Ascending aorta (tissue), 2 donors: ENCODE results near the gene LIMD2. TPM values are rescaled to one million over a fixed set of nuclear protein-coding genes. Genes with fewer than 3 reads are reported as not detected.

Experiments used
- DNase-seq, 2 donors: peaks; one replicate each; pipeline ENCODE4 v3.0.0-alpha.2; 2019; ENCODE audit warnings: low spot score in 2 of 2
- H3K27ac ChIP-seq, 2 donors: fragments of 200-600 bp; sonication (generic); one replicate each; pipeline ENCODE4 v1.5.1; 2016 to 2017; ENCODE audit warnings: mild to moderate bottlenecking in 1 of 2
- H3K27me3 ChIP-seq: fragments of 200-600 bp; sonication (generic); one replicate; pipeline ENCODE4 v1.5.1; 2017
- H3K36me3 ChIP-seq, 2 donors: fragments of 200-600 bp; sonication (generic); one replicate each; pipeline ENCODE4 v1.5.1; 2016
- H3K4me1 ChIP-seq, 2 donors: fragments of 200-600 bp; sonication (generic); one replicate each; pipeline ENCODE4 v1.5.1; 2016 to 2017; ENCODE audit warnings: mild to moderate bottlenecking in 1 of 2
- H3K4me3 ChIP-seq, 2 donors: fragments of 200-600 bp; sonication (generic); one replicate each; pipeline ENCODE4 v1.5.1; 2016 to 2017; ENCODE audit warnings: mild to moderate bottlenecking in 1 of 2
- H3K9me3 ChIP-seq, 2 donors: fragments of 200-600 bp; sonication (generic); one replicate each; pipeline ENCODE4 v1.5.1; 2016
- intact Hi-C: fragments of 100-400 bp; cut with DNase I; formaldehyde crosslinking; loops from one replicate; pipeline ENCODE4 v1.15.1; 2023
- total RNA-seq: library from RNA; depleted of rRNA; stranded (reverse); fragments of >200 nt; gene quantifications from one replicate; pipeline ENCODE4 v1.1.0, GENCODE V29; 2016
- TF ChIP-seq, protein P1 (sequence below), 3 experiments: fragments of 200-600 bp in 2 of 3; fragments of 450-650 bp in 1 of 3; sonication (generic) in 2 of 3; IDR thresholded peaks; one replicate each; pipeline ENCODE4 v1.5.1; 2016 to 2019; ENCODE audit warnings: antibody characterized with exemption in 3 of 3, mild to moderate bottlenecking in 1 of 3, moderate library complexity in 1 of 3

Gene LIMD2
- total RNA-seq, 1 donor from 2014 or later: 27.0 TPM

DNA sequence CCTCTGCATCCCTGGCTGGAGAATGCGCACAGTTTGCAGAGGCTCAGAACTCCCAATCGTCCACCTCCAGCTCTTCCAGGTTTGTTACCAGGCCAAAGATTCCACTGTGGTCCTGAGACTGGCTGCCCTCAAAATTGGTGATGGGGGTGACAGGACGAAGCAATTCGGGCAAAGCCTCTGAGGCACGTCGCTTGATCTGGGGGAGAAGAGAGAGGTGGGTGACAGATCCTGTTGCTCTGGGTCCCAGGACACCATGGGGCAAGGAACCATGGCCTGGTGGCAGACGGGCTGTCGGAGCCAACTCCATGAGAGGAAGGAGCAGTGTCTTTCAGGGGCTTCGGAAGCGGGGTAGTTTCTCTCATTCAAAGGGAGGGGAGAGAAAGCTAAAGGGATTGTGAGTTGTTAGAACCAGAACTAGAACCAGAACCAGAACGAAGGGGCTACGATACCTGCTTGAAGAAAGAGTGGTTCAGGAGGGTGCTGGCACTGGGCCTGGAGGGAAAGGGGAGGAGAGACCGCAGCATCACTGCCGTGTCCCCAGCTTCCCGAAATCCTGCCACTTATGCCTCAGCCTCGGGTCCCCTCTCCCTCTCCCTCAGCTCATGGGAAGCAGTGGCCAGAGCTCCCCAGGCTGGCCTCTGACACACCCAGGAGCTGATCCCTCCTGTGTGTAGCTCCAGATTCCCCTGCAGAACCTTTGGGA is 3.8 kb upstream of the LIMD2 start:
- H3K4me3 ChIP-seq: no peak overlapping the region
- H3K9me3 ChIP-seq: no peaks in the 10 kb centered on the region
- peaks cover 19 to 53% of the 10 kb centered on the region in 2 donors for H3K36me3 ChIP-seq
- DNase-seq: peak in 1 of 2 donors; percentile 60
- TF ChIP-seq, protein P1, sequence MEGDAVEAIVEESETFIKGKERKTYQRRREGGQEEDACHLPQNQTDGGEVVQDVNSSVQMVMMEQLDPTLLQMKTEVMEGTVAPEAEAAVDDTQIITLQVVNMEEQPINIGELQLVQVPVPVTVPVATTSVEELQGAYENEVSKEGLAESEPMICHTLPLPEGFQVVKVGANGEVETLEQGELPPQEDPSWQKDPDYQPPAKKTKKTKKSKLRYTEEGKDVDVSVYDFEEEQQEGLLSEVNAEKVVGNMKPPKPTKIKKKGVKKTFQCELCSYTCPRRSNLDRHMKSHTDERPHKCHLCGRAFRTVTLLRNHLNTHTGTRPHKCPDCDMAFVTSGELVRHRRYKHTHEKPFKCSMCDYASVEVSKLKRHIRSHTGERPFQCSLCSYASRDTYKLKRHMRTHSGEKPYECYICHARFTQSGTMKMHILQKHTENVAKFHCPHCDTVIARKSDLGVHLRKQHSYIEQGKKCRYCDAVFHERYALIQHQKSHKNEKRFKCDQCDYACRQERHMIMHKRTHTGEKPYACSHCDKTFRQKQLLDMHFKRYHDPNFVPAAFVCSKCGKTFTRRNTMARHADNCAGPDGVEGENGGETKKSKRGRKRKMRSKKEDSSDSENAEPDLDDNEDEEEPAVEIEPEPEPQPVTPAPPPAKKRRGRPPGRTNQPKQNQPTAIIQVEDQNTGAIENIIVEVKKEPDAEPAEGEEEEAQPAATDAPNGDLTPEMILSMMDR (IDR thresholded peaks at IDR 0.05): no peak
- intact Hi-C loops: no loop called here
- no peak overlapping the region for H3K27ac ChIP-seq
- H3K4me1 ChIP-seq: peaks cover 6 to 9% of the 10 kb centered on the region in 2 donors
- no peaks in the 10 kb centered on the region for H3K27me3 ChIP-seq

DNA sequence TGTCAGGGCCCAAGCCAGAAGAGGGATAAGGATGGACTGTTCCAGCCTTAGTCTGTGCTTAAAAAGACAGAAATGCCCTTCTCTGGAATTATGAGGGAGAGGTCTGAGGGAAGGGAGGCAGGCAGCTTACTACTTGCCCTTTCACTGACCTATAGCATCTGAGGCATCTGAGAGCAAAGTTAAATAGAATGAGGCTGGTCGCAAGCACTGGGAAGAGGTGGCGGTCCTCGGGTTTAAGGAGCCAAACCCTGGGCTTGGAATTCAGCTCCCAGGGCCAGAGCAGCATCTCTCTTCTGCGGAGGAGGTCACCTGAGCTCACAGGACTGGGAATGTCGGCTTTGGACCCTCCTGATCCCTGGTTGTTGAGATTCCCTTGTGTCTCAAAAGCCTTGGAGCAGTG is 3.1 kb upstream of the LIMD2 start:
- peak in 1 of 2 donors; percentile 43 for DNase-seq
- no peaks in the 10 kb centered on the region for H3K27me3 ChIP-seq
- H3K9me3 ChIP-seq: no peaks in the 10 kb centered on the region
- no peak overlapping the region for H3K4me3 ChIP-seq
- TF ChIP-seq, protein P1 (IDR thresholded peaks at IDR 0.05): no peak
- no peak overlapping the region for H3K27ac ChIP-seq
- intact Hi-C loops: no loop called here
- peaks cover 6 to 9% of the 10 kb centered on the region in 2 donors for H3K4me1 ChIP-seq
- peaks cover 12 to 48% of the 10 kb centered on the region in 2 donors for H3K36me3 ChIP-seq

DNA sequence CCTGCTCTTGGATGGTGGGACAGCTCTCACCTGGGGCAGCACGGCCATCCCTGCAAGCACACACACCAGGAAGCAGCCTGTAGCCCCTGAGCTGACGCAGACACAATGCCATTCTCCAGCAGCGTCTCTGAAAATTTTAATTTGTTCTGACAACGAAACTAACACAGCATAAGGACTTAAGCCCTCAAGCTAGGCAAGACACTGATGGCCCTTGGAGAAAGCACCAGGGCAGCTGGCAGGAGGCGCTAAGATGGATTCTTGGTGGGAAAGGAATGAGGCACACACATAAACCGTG is 2.7 kb upstream of the LIMD2 start:
- Histone ChIP-seq H3K36me3 (peaks cover 10 to 48% of the 10 kb centered on the region in 2 donors), H3K9me3 (no peaks in the 10 kb centered on the region), H3K4me1 (peaks cover 6 to 9% of the 10 kb centered on the region in 2 donors), H3K27me3 (no peaks in the 10 kb centered on the region), H3K4me3 (no peak overlapping the region), H3K27ac (no peak overlapping the region)
- TF ChIP-seq, protein P1 (IDR thresholded peaks at IDR 0.05): no peak
- peak in 1 of 2 donors; percentile 31 for DNase-seq
- intact Hi-C loops: no loop called here

DNA sequence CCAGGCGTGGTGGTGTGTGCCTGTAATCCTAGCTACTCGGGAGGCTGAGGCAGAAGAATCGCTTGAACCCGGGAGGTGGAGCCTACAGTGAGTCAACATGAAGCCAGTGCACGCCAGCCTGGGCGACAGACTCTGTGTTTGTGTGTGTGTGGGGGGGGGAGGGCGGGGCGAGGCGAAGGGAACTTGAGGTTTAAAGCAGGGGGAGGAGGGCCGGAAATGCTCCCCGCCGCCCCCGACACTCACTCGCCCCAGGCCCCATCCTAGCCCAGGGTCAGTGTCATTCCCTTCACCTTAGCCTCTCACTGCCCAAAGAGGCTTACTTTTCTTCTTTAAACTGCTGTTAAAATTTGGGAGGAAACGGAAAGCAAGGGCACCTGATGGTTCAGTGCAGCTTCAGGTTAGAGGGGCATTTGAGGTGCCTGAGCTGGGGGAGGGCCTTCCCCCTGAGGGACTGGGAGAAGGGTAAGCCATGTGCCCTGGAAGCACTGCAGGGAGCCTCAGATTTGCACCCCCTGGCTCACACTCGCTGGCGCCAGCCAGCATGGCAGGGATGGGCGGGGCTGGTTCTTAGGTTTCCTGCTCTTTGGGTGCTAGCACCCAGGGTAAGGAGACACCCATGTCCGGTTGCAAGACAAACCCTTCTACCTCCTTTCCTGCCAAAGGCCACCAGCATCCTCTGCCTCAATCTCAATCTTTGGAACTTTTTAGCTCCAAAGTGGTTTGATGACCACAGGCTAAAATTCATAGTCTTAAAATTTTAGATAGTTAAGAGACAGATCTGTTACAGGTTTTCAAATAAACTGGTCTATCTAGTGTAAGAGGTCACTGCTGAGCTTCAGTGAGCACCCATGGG is 2.2 kb upstream of the LIMD2 start:
- Histone ChIP-seq H3K27me3 (no peaks in the 10 kb centered on the region), H3K27ac (peak overlapping the region; percentile 18 to 28), H3K4me3 (peak overlapping the region in 1 of 2 donors; percentile 73), H3K36me3 (peaks cover 10 to 43% of the 10 kb centered on the region in 2 donors), H3K9me3 (no peaks in the 10 kb centered on the region), H3K4me1 (peaks cover 6 to 9% of the 10 kb centered on the region in 2 donors)
- intact Hi-C loops: loop anchor here (2.0 kb wide), 2 partner anchors 39 to 71 kb away; partner anchors contain the start of genes CCDC47 and STRADA
- TF ChIP-seq, protein P1 (IDR thresholded peaks at IDR 0.05): no peak
- DNase-seq: peak in 1 of 2 donors; percentile 67

DNA sequence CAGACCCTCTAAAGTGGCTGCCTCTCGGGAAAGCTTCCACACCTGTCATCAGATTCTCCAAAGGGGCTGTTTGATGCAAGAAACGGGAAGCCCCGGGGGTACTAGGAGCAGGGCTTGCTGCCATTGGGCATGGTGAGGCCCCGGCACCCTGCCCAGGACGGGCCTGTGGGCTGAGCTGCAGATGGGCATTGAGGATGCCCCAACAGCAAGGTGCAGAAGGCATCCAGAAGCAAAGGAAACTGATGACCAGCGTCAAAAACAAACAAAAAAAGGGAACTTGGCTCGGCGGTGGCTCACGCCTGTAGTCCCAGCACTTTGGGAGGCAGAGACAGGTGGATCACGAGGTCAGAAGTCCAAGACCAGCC is 1.5 kb upstream of the LIMD2 start:
- intact Hi-C loops: loop anchor here (2.0 kb wide), 2 partner anchors 39 to 71 kb away; partner anchors contain the start of genes CCDC47 and STRADA
- peak overlapping the region; percentile 68 to 80 for H3K27ac ChIP-seq
- no peak for DNase-seq
- H3K4me1 ChIP-seq: peaks cover 6 to 9% of the 10 kb centered on the region in 2 donors
- H3K9me3 ChIP-seq: no peaks in the 10 kb centered on the region
- H3K27me3 ChIP-seq: no peaks in the 10 kb centered on the region
- peaks cover 10 to 36% of the 10 kb centered on the region in 2 donors for H3K36me3 ChIP-seq
- TF ChIP-seq, protein P1 (IDR thresholded peaks at IDR 0.05): no peak
- peak overlapping the region; percentile 63 to 73 for H3K4me3 ChIP-seq
